K562 (cell line): ENCODE results near the gene PARD3B. TPM values are rescaled to one million over a fixed set of nuclear protein-coding genes. Genes with fewer than 3 reads are reported as not detected.

Experiments
- C11orf30 ChIP-seq: fragments of 450-650 bp; IDR thresholded peaks from 2 replicates; pipeline ENCODE4 v1.6.1; 2016; ENCODE audit warnings: low read depth, mild to moderate bottlenecking
- E2F1 ChIP-seq: sonication (generic); formaldehyde crosslinking; IDR thresholded peaks from 2 replicates; pipeline ENCODE4 v1.8.1; 2023; ENCODE audit warnings: mild to moderate bottlenecking, missing genetic modification reagents, moderate library complexity
- ETV1 ChIP-seq: fragments of 450-650 bp; conservative IDR thresholded peaks from 2 replicates; pipeline ENCODE4 v1.6.1; 2016; ENCODE audit warnings: missing genetic modification characterization, control low read depth, low read depth, missing compliant biosample characterization
- FOXA3 ChIP-seq, 2 experiments: fragments of 450-650 bp in 1 of 2; sonication (generic) in 1 of 2; formaldehyde crosslinking; IDR thresholded peaks in 1 of 2; conservative IDR thresholded peaks in 1 of 2; 2 replicates each; pipeline versions ENCODE4 v1.4.0 to v1.8.0; 2020 to 2022; ENCODE audit warnings: mild to moderate bottlenecking in 2 of 2, missing genetic modification reagents in 1 of 2
- GATAD2B ChIP-seq: fragments of 450-650 bp; IDR thresholded peaks from 2 replicates; pipeline ENCODE4 v1.6.1; 2017; ENCODE audit warnings: mild to moderate bottlenecking, borderline replicate concordance
- MAFG ChIP-seq: fragments of 450-650 bp; conservative IDR thresholded peaks from 2 replicates; pipeline ENCODE4 v1.6.1; 2016; ENCODE audit warnings: missing genetic modification characterization, missing compliant biosample characterization
- NCOA4 ChIP-seq: fragments of 450-650 bp; IDR thresholded peaks from 2 replicates; pipeline ENCODE4 v1.6.1; 2018; ENCODE audit warnings: mild to moderate bottlenecking; ENCODE audit not compliant: partially characterized antibody
- PPARD ChIP-seq: fragments of 250-450 bp; sonication (Bioruptor Pico); IDR thresholded peaks from 2 replicates; pipeline ENCODE4 v1.8.0; 2022; ENCODE audit warnings: inconsistent platforms, mild to moderate bottlenecking, moderate library complexity
- PRDM10 ChIP-seq: fragments of 450-650 bp; IDR thresholded peaks from 2 replicates; pipeline ENCODE4 v1.6.1; 2018; ENCODE audit not compliant: partially characterized antibody
- SIN3A ChIP-seq, 2 experiments: fragments of 150-350 bp in 1 of 2; IDR thresholded peaks; 2 replicates each; pipeline ENCODE4 v1.6.1; 2011 to 2016; ENCODE audit warnings: borderline replicate concordance in 2 of 2, low read depth in 2 of 2, low read length in 2 of 2, mild to moderate bottlenecking in 2 of 2, moderate library complexity in 2 of 2; ENCODE audit not compliant: control insufficient read depth in 1 of 2
- ZBTB7A ChIP-seq: IDR thresholded peaks from 2 replicates; pipeline ENCODE4 v1.6.1; 2011; ENCODE audit warnings: low read depth, mild to moderate bottlenecking, low read length, moderate library complexity, borderline replicate concordance; ENCODE audit not compliant: control insufficient read depth
- ZNF347 ChIP-seq: fragments of 450-650 bp; formaldehyde crosslinking; IDR thresholded peaks from 2 replicates; pipeline ENCODE4 v1.4.0; 2020; ENCODE audit warnings: low read depth, mild to moderate bottlenecking, moderate library complexity
- ZNF655 ChIP-seq: fragments of 250-450 bp; sonication (Bioruptor Pico); IDR thresholded peaks from 2 replicates; pipeline ENCODE4 v1.5.0; 2021
- polyA plus RNA-seq, 8 experiments: library from polyadenylated mRNA; depleted of rRNA in 4 of 8; stranded (reverse) in 5 of 8; unstranded in 3 of 8; fragments of >200 nt; fragmentation: Nextera tagmentation in 2 of 8; fragmentation: Illumina TruSeq in 1 of 8; extraction: Ambion mirVana in 2 of 8; extraction: Trizol in 1 of 8; gene quantifications; 2 replicates each; pipeline versions ENCODE4 v1.2.1 to v1.2.3, GENCODE V29; 2011 to 2014; ENCODE audit warnings: inconsistent platforms in 1 of 8, missing spikeins in 1 of 8
- total RNA-seq, 7 experiments: library from RNA; depleted of rRNA in 6 of 7; stranded (reverse); fragments of >200 nt in 6 of 7; fragmentation: Illumina TruSeq in 2 of 7; extraction: Trizol in 2 of 7; gene quantifications; 2 replicates each; pipeline versions ENCODE4 v1.2.1 to v1.2.3, GENCODE V29; 2011 to 2021; ENCODE audit warnings: low replicate concordance in 1 of 7
- TF ChIP-seq, protein P1 (sequence below): fragments of 200-800 bp; sonication (Bioruptor generic); IDR thresholded peaks from 2 replicates; pipeline ENCODE4 v1.6.1; 2017; ENCODE audit warnings: missing genetic modification characterization, missing compliant biosample characterization
- TF ChIP-seq, protein P2 (sequence below): IDR thresholded peaks from 2 replicates; pipeline ENCODE4 v1.6.1; 2016; ENCODE audit warnings: missing genetic modification characterization, missing compliant biosample characterization

Gene PARD3B
- total and polyA plus RNA-seq, 9 of the 15 experiments (the other 6 are each of a cell fraction or from before 2014, with no cell fraction given): 0.15 to 3.0 (median 1.1) TPM

DNA sequence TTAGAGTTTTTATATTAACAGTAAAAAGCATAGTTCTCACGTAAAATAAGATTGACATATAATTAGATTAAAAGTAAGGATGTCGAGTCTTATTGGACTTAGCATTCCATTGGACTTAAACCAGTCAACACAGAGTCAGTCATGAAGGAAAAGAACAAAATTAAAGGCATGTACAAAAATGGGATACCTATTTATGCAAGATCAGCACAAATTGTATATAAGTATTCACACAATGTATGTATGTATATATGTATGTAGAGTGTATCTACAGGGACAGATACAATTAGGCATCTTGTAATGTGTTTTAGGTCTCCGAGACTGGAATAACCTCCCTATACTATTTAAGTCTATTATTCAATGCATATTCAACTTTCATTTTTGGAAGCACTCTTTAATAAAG lies 419.1 kb downstream of the PARD3B start (continued):
- TF ChIP-seq PRDM10 (no peak), GATAD2B (no peak), PPARD (CRISPR knock-in tag) (no peak), SIN3A (IDR thresholded peaks at IDR 0.05; ENCODE audit: borderline replicate concordance in 2 of 2, control insufficient read depth in 1 of 2, low read depth in 2 of 2, low read length in 2 of 2) (no peak), ZNF347 (CRISPR knock-in tag) (no peak), NCOA4 (no peak), ETV1 (tag) (no peak), C11orf30 (peak; percentile 79), E2F1 (CRISPR knock-in tag) (no peak), ZNF655 (no peak), MAFG (tag) (peak; percentile 76), ZBTB7A (no peak), FOXA3 (CRISPR knock-in tag; conservative IDR thresholded peaks at IDR 0.05 in 1 of 2, IDR thresholded peaks at IDR 0.05 in 1 of 2) (no peak)
- TF ChIP-seq, protein P1, sequence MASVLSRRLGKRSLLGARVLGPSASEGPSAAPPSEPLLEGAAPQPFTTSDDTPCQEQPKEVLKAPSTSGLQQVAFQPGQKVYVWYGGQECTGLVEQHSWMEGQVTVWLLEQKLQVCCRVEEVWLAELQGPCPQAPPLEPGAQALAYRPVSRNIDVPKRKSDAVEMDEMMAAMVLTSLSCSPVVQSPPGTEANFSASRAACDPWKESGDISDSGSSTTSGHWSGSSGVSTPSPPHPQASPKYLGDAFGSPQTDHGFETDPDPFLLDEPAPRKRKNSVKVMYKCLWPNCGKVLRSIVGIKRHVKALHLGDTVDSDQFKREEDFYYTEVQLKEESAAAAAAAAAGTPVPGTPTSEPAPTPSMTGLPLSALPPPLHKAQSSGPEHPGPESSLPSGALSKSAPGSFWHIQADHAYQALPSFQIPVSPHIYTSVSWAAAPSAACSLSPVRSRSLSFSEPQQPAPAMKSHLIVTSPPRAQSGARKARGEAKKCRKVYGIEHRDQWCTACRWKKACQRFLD (CRISPR knock-in tag): no peak
- TF ChIP-seq, protein P2, sequence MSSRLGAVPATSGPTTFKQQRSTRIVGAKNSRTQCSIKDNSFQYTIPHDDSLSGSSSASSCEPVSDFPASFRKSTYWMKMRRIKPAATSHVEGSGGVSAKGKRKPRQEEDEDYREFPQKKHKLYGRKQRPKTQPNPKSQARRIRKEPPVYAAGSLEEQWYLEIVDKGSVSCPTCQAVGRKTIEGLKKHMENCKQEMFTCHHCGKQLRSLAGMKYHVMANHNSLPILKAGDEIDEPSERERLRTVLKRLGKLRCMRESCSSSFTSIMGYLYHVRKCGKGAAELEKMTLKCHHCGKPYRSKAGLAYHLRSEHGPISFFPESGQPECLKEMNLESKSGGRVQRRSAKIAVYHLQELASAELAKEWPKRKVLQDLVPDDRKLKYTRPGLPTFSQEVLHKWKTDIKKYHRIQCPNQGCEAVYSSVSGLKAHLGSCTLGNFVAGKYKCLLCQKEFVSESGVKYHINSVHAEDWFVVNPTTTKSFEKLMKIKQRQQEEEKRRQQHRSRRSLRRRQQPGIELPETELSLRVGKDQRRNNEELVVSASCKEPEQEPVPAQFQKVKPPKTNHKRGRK (tag): no peak
- TF ChIP-seq, all 486 proteins: peak for 5
